A549 (cell line): Measurements from ENCODE around the gene MAGI2. TPM values are rescaled to one million over a fixed set of nuclear protein-coding genes. Genes with fewer than 3 reads are reported as not detected.

Source experiments
- ATAC-seq, 2 experiments: fragments of 200-7000 bp in 1 of 2; fragments of >200 bp in 1 of 2; cut with Nextera tagmentation in 1 of 2; cut with Tn5 transposase in 1 of 2; 3 replicates each; pipeline versions ENCODE4 v1.8.0 to v1.9.1; 2018 to 2020; ENCODE audit warnings: mild to moderate bottlenecking in 1 of 2, moderate library complexity in 1 of 2
- CTCF ChIA-PET: fragments of 300-600 bp; sonication (Branson Sonifier 250); formaldehyde crosslinking; extraction: SDS; loops from one replicate; lab custom pipeline; 2021; ENCODE audit warnings: antibody characterized with exemption, inconsistent platforms; lab: Yijun Ruan, JAX
- POLR2A ChIA-PET: fragments of 350-600 bp; formaldehyde crosslinking; extraction: SDS; loops from one replicate; lab custom pipeline; 2021; ENCODE audit warnings: antibody characterized with exemption, inconsistent platforms; lab: Yijun Ruan, JAX
- DNase-seq, 2 experiments: peaks; one replicate each; pipeline versions ENCODE4 v3.0.0 to v3.0.0-alpha.2; 2011 to 2016; ENCODE audit warnings: low read depth in 1 of 2, low spot score in 1 of 2
- FAIRE-seq: peaks from 2 replicates; lab custom pipeline; 2011; peaks lifted over from hg19 to GRCh38; lab: Jason Lieb, UNC
- H3K27ac ChIP-seq, 2 experiments: fragments of >200 bp; sonication (Bioruptor Twin); formaldehyde crosslinking; 3 replicates each; pipeline ENCODE4 v1.5.1; 2016 to 2017
- H3K4me1 ChIP-seq: fragments of >200 bp; sonication (Bioruptor Twin); formaldehyde crosslinking; 3 replicates; pipeline ENCODE4 v1.6.1; 2016
- H3K4me2 ChIP-seq: fragments of >200 bp; sonication (Bioruptor Twin); formaldehyde crosslinking; 3 replicates; pipeline ENCODE4 v1.6.1; 2016
- H3K4me3 ChIP-seq: fragments of >200 bp; sonication (Bioruptor Twin); formaldehyde crosslinking; 3 replicates; pipeline ENCODE4 v1.5.1; 2016
- H3K9me3 ChIP-seq: fragments of >200 bp; sonication (Bioruptor Twin); formaldehyde crosslinking; 3 replicates; pipeline ENCODE4 v1.6.1; 2016
- BCL3 ChIP-seq: fragments of >200 bp; sonication (Bioruptor Twin); formaldehyde crosslinking; IDR thresholded peaks from 3 replicates; pipeline ENCODE4 v1.6.1; 2016
- BHLHE40 ChIP-seq: IDR thresholded peaks from 2 replicates; pipeline ENCODE4 v1.6.1; 2012; ENCODE audit warnings: low read depth, low read length, inconsistent platforms
- CBX2 ChIP-seq: fragments of 200-600 bp; sonication (generic); IDR thresholded peaks from 2 replicates; pipeline ENCODE4 v1.6.1; 2016; ENCODE audit warnings: low read depth, mild to moderate bottlenecking, borderline replicate concordance
- CBX8 ChIP-seq: fragments of 200-600 bp; sonication (generic); IDR thresholded peaks from 2 replicates; pipeline ENCODE4 v1.6.1; 2016
- CEBPB ChIP-seq, 2 experiments: fragments of >200 bp in 1 of 2; sonication (Bioruptor Twin) in 1 of 2; formaldehyde crosslinking in 1 of 2; IDR thresholded peaks; 2 replicates each; pipeline ENCODE4 v1.6.1; 2012 to 2016
- CTCF ChIP-seq: fragments of >200 bp; sonication (Bioruptor Twin); formaldehyde crosslinking; IDR thresholded peaks from 3 replicates; pipeline ENCODE4 v1.5.1; 2016
- E2F6 ChIP-seq: IDR thresholded peaks from 2 replicates; pipeline ENCODE4 v1.6.1; 2012; ENCODE audit warnings: low read depth, borderline replicate concordance
- ELK1 ChIP-seq: fragments of 150-350 bp; IDR thresholded peaks from 2 replicates; pipeline ENCODE4 v1.6.1; 2014; ENCODE audit warnings: low read depth, mild to moderate bottlenecking, low read length
- EP300 ChIP-seq, 2 experiments: fragments of >200 bp; sonication (Bioruptor Twin); formaldehyde crosslinking; IDR thresholded peaks; 2 replicates in 1 of 2; 3 replicates in 1 of 2; pipeline ENCODE4 v1.6.1; 2016 to 2017
- ESRRA ChIP-seq: fragments of 150-350 bp; IDR thresholded peaks from 2 replicates; pipeline ENCODE4 v1.6.1; 2014; ENCODE audit warnings: mild to moderate bottlenecking, low read length, borderline replicate concordance
- FOSL2 ChIP-seq, 2 experiments: fragments of 450-650 bp in 1 of 2; fragments of >200 bp in 1 of 2; sonication (Bioruptor Twin) in 1 of 2; formaldehyde crosslinking; IDR thresholded peaks; 2 replicates each; pipeline versions ENCODE4 v1.5.0 to v1.6.1; 2016 to 2020; ENCODE audit warnings: mild to moderate bottlenecking in 1 of 2, moderate library complexity in 1 of 2
- GATA3 ChIP-seq: IDR thresholded peaks from 2 replicates; pipeline ENCODE4 v1.6.1; 2012; ENCODE audit warnings: borderline replicate concordance
- HDAC2 ChIP-seq: fragments of 200-600 bp; sonication (generic); IDR thresholded peaks from 2 replicates; pipeline ENCODE4 v1.6.1; 2016
- HES2 ChIP-seq: fragments of >200 bp; sonication (Bioruptor Twin); formaldehyde crosslinking; IDR thresholded peaks from 2 replicates; pipeline ENCODE4 v1.6.1; 2016
- HMGXB4 ChIP-seq: fragments of 250-450 bp; sonication (Bioruptor Pico); IDR thresholded peaks from 2 replicates; pipeline ENCODE4 v1.5.0; 2021; ENCODE audit warnings: mild to moderate bottlenecking, moderate library complexity, borderline replicate concordance
- HOXA7 ChIP-seq: fragments of 250-450 bp; sonication (Bioruptor Pico); IDR thresholded peaks from 2 replicates; pipeline ENCODE4 v1.5.0; 2020; ENCODE audit warnings: mild to moderate bottlenecking, moderate library complexity
- HOXB13 ChIP-seq: fragments of 250-450 bp; sonication (Bioruptor Pico); IDR thresholded peaks from 2 replicates; pipeline ENCODE4 v1.5.0; 2020; ENCODE audit warnings: low read depth, mild to moderate bottlenecking, moderate library complexity
- JUN ChIP-seq, 2 experiments: fragments of >200 bp; sonication (Bioruptor Twin); formaldehyde crosslinking; IDR thresholded peaks; 2 replicates in 1 of 2; 3 replicates in 1 of 2; pipeline ENCODE4 v1.6.1; 2016 to 2017
- MYC ChIP-seq: IDR thresholded peaks from 2 replicates; pipeline ENCODE4 v1.6.1; 2012; ENCODE audit warnings: mild to moderate bottlenecking, inconsistent platforms, low read length, improper control_type of control experiment, borderline replicate concordance
- NFE2L2 ChIP-seq: fragments of 150-350 bp; conservative IDR thresholded peaks from 2 replicates; pipeline ENCODE4 v1.6.1; 2014; ENCODE audit warnings: low read length
- POLR2AphosphoS2 ChIP-seq: conservative IDR thresholded peaks from 2 replicates; pipeline ENCODE4 v1.6.1; 2012; ENCODE audit warnings: low read length, improper control_type of control experiment, inconsistent platforms
- RCOR1 ChIP-seq: fragments of 150-350 bp; IDR thresholded peaks from 2 replicates; pipeline ENCODE4 v1.6.1; 2014; ENCODE audit warnings: antibody characterized with exemption, low read length, low read depth
- SMC3 ChIP-seq: fragments of >200 bp; sonication (Bioruptor Twin); formaldehyde crosslinking; IDR thresholded peaks from 3 replicates; pipeline ENCODE4 v1.6.1; 2018; ENCODE audit warnings: inconsistent platforms
- TP53 ChIP-seq: fragments of 250-450 bp; sonication (Bioruptor Pico); IDR thresholded peaks from 2 replicates; pipeline ENCODE4 v1.5.0; 2021; ENCODE audit warnings: mild to moderate bottlenecking, moderate library complexity
- ZNF302 ChIP-seq: fragments of 250-450 bp; sonication (Bioruptor Pico); IDR thresholded peaks from 2 replicates; pipeline ENCODE4 v1.9.0; 2021; ENCODE audit warnings: inconsistent platforms, mild to moderate bottlenecking, moderate library complexity
- WGBS: methylation state at CpG from one replicate; pipeline ENCODE4 v1.1.6; 2017; ENCODE audit errors: missing lambda C conversion rate; 5-methylcytosine and 5-hydroxymethylcytosine counted together
- polyA plus RNA-seq, 4 experiments: library from polyadenylated mRNA; depleted of rRNA in 3 of 4; stranded (reverse); fragments of >200 nt; fragmentation: RNase III in 1 of 4; extraction: RNeasy Plus Mini Kit Qiagen cat#74134 plus additional on column Dnase treatment in 1 of 4; gene quantifications; 2 replicates in 3 of 4; 3 replicates in 1 of 4; pipeline ENCODE4 v1.2.3, GENCODE V29; 2011 to 2017

Gene MAGI2
- polyA plus RNA-seq, 2 of the 4 experiments (the other 2 are of a cell fraction), result 0.48 to 0.81 TPM

- no peak for FAIRE-seq
- Histone ChIP-seq H3K27ac (no peak overlapping the region), H3K4me3 (no peak overlapping the region), H3K9me3 (no peaks in the 10 kb centered on the region), H3K4me1 (no peaks in the 10 kb centered on the region), H3K4me2 (no peak overlapping the region)
- DNase-seq, result no peak
- ChIA-PET CTCF (no interaction called here), POLR2A (no interaction called here)
- no peak for ATAC-seq
- TF ChIP-seq HDAC2 (no peak), HOXA7 (no peak), ELK1 (no peak), CBX8 (no peak), ESRRA (no peak), NFE2L2 (no peak)
Measured at GRCh38 chr7:78207269-78207668, 1246.2 kb downstream of the MAGI2 start.

GRCh38 chr7:78206769-78207168 lies 1246.7 kb downstream of the MAGI2 start:
- Histone ChIP-seq H3K9me3 (no peaks in the 10 kb centered on the region), H3K4me2 (no peak overlapping the region), H3K4me3 (no peak overlapping the region), H3K27ac (no peak overlapping the region)
- ATAC-seq (no peak), DNase-seq (no peak)
- ChIA-PET CTCF (no interaction called here), POLR2A (no interaction called here)
- 14% methylated on average over 2 of the region's 2 CpGs for WGBS
- no peak for TF ChIP-seq BHLHE40
- TF ChIP-seq HES2, result no peak
- TF ChIP-seq JUN (IDR thresholded peaks at IDR 0.05), result no peak
- TF ChIP-seq EP300 (IDR thresholded peaks at IDR 0.05), result no peak
- no peak for TF ChIP-seq CEBPB (IDR thresholded peaks at IDR 0.05)
- no peak for TF ChIP-seq POLR2AphosphoS2
- no peak for TF ChIP-seq CBX2
- TF ChIP-seq, all 56 proteins: peak for 0
- no peaks in the 10 kb centered on the region for H3K4me1 ChIP-seq
- no peak for FAIRE-seq

- no peak overlapping the region for H3K4me3 ChIP-seq
- 49% methylated on average over 7 of the region's 7 CpGs for WGBS
- H3K27ac ChIP-seq, result no peak overlapping the region
- no peaks in the 10 kb centered on the region for H3K4me1 ChIP-seq
- FAIRE-seq, result no peak
- DNase-seq, result no peak
- no peak overlapping the region for H3K4me2 ChIP-seq
- ChIA-PET POLR2A (no interaction called here), CTCF (no interaction called here)
- H3K9me3 ChIP-seq, result no peaks in the 10 kb centered on the region
- TF ChIP-seq JUN (IDR thresholded peaks at IDR 0.05) (no peak), RCOR1 (no peak), BCL3 (no peak), FOSL2 (IDR thresholded peaks at IDR 0.05) (no peak), FOSL2 (CRISPR knock-in tag; IDR thresholded peaks at IDR 0.05) (no peak), E2F6 (no peak), SMC3 (no peak), ZNF302 (no peak), CBX8 (no peak), MYC (no peak), HMGXB4 (CRISPR knock-in tag) (no peak), CBX2 (no peak), GATA3 (no peak), HES2 (no peak), HOXB13 (CRISPR knock-in tag) (no peak), NFE2L2 (no peak), CEBPB (IDR thresholded peaks at IDR 0.05) (no peak), TP53 (CRISPR knock-in tag) (no peak), CTCF (no peak)
- ATAC-seq, result no peak
Measured at GRCh38 chr7:78203042-78203720, 1250.3 kb downstream of the MAGI2 start.
